SK-N-MC (cell line): ENCODE results near the gene PNMA6F.
A peak's percentile ranks its signal among the peaks of the same experiment; 100 is the strongest.

Experiments
- DNase-seq: peaks from one replicate; pipeline ENCODE4 v3.0.0-alpha.2; 2011; ENCODE audit warnings: low read depth, low spot score
- H3K27ac ChIP-seq: fragments of 200-600 bp; sonication (generic); 2 replicates; pipeline ENCODE4 v1.5.1; 2016; ENCODE audit warnings: mixed run types
- H3K36me3 ChIP-seq: fragments of 200-600 bp; sonication (generic); 2 replicates; pipeline ENCODE4 v1.6.1; 2017; ENCODE audit warnings: antibody characterized with exemption, low read length, mixed read lengths; ENCODE audit not compliant: insufficient read depth
- H3K4me3 ChIP-seq: fragments of 200-600 bp; sonication (generic); 2 replicates; pipeline ENCODE4 v1.5.1; 2016
- H3K9ac ChIP-seq: fragments of 200-600 bp; sonication (generic); 2 replicates; pipeline ENCODE4 v1.8.0; 2017; ENCODE audit warnings: mixed run types, mixed read lengths; ENCODE audit not compliant: insufficient read length
- H3K9me3 ChIP-seq: fragments of 200-600 bp; sonication (generic); 2 replicates; pipeline ENCODE4 v1.6.1; 2017; ENCODE audit warnings: low read depth, mild to moderate bottlenecking, antibody characterized with exemption, low read length, moderate library complexity, mixed read lengths
- EZH2 ChIP-seq: fragments of 200-600 bp; sonication (generic); IDR thresholded peaks from one replicate; pipeline ENCODE4 v1.6.1; 2017; ENCODE audit warnings: antibody characterized with exemption
- FOXP2 ChIP-seq: optimal IDR thresholded peaks from 2 replicates; pipeline ENCODE3; 2011; ENCODE audit warnings: mild to moderate bottlenecking, moderate library complexity; ENCODE audit not compliant: insufficient read depth; ENCODE audit errors: extremely low read length, control extremely low read depth
- POLR2AphosphoS5 ChIP-seq: IDR thresholded peaks from 2 replicates; pipeline ENCODE4 v1.6.1; 2012; ENCODE audit warnings: mild to moderate bottlenecking, low read depth, low read length, borderline replicate concordance

The PNMA6F gene

DNA sequence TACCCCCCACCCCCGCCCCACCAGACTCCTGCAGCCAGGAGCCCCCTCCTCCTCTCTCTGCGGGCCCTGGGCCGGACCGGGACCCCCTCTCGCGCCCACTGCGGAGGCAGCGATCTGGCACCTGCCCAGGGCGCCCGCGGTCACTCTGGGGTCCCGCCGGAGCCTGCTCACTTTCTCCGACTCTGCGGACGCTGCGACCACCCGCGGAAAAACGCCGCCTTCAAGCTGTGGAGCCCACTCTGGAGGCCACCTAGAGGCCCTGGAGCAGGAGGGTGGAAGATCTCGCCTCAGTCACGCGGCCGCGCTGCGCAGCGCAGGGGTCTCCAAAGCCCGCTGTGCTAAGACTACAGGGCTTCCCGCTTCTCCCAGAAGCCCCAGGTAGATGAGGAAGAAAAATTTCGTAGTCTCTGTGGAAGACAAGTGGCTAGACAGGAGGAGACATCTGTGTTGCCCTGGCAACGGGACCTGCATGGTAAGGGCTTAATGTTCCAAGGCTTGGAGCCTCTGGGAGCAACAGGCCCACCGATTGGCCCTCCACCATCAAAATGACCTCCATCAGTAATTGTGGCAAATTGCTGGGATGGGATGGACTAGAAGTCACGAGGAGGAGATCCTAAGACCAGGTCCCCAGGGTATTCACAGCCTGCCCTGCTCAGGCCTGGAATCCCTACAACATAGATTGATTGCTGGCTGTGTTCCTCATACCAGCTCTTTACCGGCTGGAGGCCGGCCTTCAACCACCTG is at the start of gene PNMA6F:
TSS of gene PNMA6F (minus strand) at position 387 of the 744 bp plus-strand sequence. CDS start 1,093 bp downstream, outside the sequence.
- no peak within 1 kb of the TSS for H3K27ac ChIP-seq
- no peak for TF ChIP-seq FOXP2
- no peak for TF ChIP-seq POLR2AphosphoS5
- no peak for TF ChIP-seq EZH2
- H3K9me3 ChIP-seq, result no peaks in the 10 kb centered on the region
- H3K36me3 ChIP-seq, result no peaks in the 10 kb centered on the region
- H3K9ac ChIP-seq, result no peak within 1 kb of the TSS
- no peak within 1 kb of the TSS for H3K4me3 ChIP-seq
- no peak for DNase-seq

DNA sequence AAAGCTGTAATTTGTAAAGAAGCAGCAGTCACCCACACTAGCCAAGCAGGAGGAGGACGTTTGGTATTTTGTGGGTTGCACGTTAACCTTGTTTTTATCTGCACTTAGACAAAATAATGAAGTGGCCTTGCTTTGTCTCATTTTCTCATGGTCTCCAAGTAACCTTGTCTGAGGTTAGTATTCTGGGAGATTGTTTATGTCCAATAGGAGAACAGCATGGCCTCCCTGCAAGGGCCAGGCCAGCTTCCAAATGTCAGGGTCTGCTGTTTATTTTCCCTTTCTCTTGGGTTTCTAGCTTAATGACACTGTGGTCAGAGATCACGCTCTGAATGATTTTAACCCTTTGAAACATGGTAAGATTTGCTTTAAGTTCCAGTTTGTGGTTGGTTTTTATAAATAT is 49.7 kb upstream of the PNMA6F start:
- Histone ChIP-seq H3K9me3 (no peaks in the 10 kb centered on the region), H3K27ac (no peak overlapping the region), H3K4me3 (no peak overlapping the region), H3K36me3 (no peaks in the 10 kb centered on the region), H3K9ac (no peak overlapping the region)
- TF ChIP-seq EZH2 (no peak), FOXP2 (no peak), POLR2AphosphoS5 (no peak)
- DNase-seq, result no peak

DNA sequence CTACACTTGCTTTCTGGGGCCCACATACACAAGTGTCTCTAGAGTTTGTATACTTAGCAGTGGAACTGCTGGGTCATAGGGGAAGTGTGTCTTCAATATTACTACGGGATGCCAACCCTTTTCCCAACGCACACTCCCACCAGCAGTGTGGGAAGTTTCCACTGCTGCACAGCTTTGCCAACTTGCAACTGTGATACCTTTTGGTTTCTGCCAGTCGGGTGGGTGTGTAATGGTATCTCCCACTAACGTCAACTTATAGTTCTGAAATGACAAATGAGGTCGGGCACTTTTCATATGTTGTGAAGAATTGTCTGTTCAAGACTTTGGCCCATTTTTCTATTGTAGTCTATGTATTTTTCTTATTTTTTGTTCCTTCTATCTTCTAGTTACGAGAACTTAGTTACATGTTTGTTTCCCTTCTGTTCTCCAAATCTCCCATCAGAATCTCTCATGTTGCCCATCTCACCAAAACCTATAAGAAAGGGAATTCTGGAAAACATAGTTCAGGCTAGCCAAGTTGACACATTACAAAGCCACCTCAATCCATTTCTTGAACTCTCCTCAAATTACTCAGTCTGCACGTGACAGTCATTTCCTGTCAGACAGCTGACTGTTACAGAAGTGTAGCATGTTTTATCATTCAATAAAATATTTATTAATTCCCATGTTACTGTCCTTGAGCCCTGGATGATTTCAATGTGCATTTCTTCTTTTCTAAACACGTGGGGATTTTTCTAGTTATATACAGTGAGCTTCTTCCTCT is 48.9 kb upstream of the PNMA6F start:
- Histone ChIP-seq H3K4me3 (no peak overlapping the region), H3K9me3 (no peaks in the 10 kb centered on the region), H3K9ac (no peak overlapping the region), H3K27ac (peak overlapping the region; percentile 36; the same call in 1 of the 2 replicates), H3K36me3 (no peaks in the 10 kb centered on the region)
- DNase-seq, result no peak
- TF ChIP-seq EZH2, result no peak
- TF ChIP-seq POLR2AphosphoS5, result no peak
- TF ChIP-seq FOXP2, result no peak

DNA sequence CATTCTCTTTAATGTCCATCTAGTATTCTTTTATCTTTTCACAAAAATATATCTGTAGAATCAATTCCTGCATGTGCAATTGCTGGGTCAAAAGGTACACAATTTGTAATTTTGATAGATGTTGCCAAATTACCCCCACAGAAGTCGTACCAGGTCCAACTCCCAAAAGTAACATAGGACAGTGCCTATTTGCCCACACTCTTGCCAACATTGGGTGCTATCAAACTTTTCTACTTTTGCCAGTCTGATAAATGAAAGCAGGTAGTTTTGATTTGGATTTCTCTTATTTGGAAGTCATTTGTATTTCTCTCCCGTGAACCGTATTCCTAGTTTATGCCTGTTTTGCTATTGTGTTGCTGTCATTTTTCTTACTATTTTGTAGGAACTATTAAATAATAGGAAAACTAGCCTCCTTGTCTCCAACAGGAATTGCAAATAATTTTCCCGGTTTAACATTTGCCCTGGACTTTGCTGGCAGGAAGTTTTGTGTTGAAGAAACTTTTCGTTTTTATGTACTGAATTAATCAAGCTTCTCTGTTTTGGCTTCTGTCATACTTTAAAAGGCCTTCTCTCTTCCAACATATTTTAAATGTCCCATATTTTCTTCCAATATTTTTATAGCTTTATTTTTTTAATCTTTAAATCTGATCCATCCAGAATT is 45.4 kb upstream of the PNMA6F start:
- TF ChIP-seq POLR2AphosphoS5 (no peak), FOXP2 (no peak), EZH2 (no peak)
- Histone ChIP-seq H3K4me3 (no peak overlapping the region), H3K36me3 (no peaks in the 10 kb centered on the region), H3K27ac (no peak overlapping the region), H3K9me3 (no peaks in the 10 kb centered on the region), H3K9ac (no peak overlapping the region)
- DNase-seq, result no peak

DNA sequence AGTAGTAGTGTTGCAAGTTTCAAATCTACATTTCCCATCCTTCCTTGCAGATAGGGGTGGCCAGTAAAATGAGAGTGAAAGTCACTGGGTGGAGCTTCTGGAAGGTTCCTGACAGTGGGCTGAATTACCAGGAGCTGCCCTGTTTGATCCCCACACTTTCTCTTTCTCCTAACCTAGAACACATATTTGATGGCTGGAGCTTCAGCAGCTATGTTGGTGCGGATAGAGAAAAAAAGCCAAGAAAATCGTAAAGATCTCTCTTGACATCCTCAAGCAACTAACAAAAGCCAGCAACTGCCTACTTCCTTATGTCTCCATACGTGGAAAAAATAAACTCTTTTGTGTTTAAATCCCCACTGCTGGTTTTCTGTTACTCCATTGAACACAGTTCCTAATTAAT is 44.6 kb upstream of the PNMA6F start:
- Histone ChIP-seq H3K36me3 (no peaks in the 10 kb centered on the region), H3K27ac (no peak overlapping the region), H3K4me3 (no peak overlapping the region), H3K9ac (no peak overlapping the region), H3K9me3 (no peaks in the 10 kb centered on the region)
- TF ChIP-seq EZH2 (no peak), FOXP2 (no peak), POLR2AphosphoS5 (no peak)
- DNase-seq, result no peak

DNA sequence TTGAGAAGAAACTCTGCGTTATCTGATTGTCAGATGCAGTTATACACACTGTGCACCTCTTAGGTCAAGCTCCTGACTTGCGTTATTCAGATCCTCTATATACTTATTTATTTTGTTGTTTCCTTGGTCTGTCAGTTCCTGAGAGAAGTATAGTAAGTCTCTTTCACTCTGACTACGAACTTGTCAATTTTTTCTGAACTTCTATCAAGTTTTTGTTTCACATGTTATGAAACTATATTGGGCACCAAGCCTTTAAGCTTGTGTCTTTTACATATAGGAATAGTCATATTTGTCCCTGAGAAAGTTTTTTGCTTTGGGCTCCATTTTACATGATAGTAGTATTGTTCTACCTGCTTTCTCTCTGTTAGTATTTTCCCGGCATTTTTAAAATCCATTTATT is 44.1 kb upstream of the PNMA6F start:
- Histone ChIP-seq H3K4me3 (no peak overlapping the region), H3K36me3 (no peaks in the 10 kb centered on the region), H3K9me3 (no peaks in the 10 kb centered on the region), H3K27ac (no peak overlapping the region), H3K9ac (no peak overlapping the region)
- DNase-seq, result no peak
- TF ChIP-seq POLR2AphosphoS5, result no peak
- TF ChIP-seq EZH2, result no peak
- TF ChIP-seq FOXP2, result no peak

DNA sequence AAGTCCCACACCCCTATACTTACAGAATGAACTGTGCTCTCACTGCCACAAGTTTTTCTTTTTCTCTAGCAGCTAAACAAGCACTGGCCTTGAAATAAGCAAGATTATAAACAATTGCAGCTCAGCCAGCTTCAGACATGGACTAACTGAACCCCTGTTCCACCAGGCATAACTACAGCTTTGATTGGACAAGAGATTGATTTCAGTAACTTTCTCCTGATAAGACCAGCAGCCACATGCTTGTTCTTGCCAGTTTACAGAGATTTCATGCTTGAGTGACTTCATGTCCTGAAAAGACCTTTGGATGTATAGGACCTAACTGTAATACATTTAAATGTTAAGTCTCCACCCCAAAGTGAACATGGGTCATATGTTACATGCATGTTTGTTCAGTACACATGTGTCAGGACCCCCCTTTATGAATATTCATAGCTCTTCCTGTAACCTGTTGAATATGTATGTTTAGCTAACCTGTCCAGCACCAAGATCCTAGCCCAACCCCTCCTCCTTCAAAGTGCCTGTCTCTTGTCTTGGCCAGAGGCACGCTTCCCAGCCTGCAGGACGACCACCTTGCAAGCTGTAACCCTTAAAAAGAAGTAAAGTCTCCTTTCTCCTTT is 40.3 kb upstream of the PNMA6F start:
- Histone ChIP-seq H3K36me3 (no peaks in the 10 kb centered on the region), H3K27ac (peak overlapping the region; percentile 51), H3K9ac (peak overlapping the region; percentile 47), H3K4me3 (peak overlapping the region; percentile 43; the same call in 1 of the 2 replicates), H3K9me3 (no peaks in the 10 kb centered on the region)
- TF ChIP-seq FOXP2 (no peak), EZH2 (no peak), POLR2AphosphoS5 (no peak)
- DNase-seq, result no peak

DNA sequence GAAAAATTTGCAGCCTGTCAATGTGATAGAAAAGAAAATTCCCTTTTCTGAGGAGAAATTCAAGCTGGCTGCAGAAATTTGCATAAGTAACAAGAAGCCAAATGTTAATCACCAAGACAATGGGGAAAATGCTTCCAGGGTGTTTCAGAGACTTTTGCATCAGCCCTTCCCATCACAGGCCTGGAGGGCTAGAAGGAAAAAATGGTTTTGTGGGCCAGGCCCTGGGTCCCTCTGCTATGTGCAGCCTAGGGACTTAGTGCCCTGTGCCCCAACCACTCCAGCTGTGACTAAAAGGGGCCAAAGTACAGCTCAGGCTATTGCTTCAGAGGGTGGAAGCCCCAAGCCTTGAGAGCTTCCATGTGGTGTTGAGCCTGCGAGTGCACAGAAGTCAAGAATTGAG is 36.3 kb upstream of the PNMA6F start:
- TF ChIP-seq EZH2, result no peak
- Histone ChIP-seq H3K4me3 (no peak overlapping the region), H3K9ac (no peak overlapping the region), H3K36me3 (no peaks in the 10 kb centered on the region), H3K27ac (no peak overlapping the region), H3K9me3 (no peaks in the 10 kb centered on the region)
- no peak for DNase-seq
